GM23338 (cell line): Measurements from ENCODE around the gene CD180. TPM values are rescaled to one million over a fixed set of nuclear protein-coding genes. Genes with fewer than 3 reads are reported as not detected.

Experiments used
- ATAC-seq: fragments of 200-7000 bp; cut with Tn5 transposase; 3 replicates; pipeline ENCODE4 v1.9.1; 2020
- DNase-seq: peaks from one replicate; pipeline ENCODE4 v3.0.0-alpha.2; 2015; ENCODE audit warnings: low spot score
- H2AFZ ChIP-seq: fragments of 200-600 bp; sonication (generic); 2 replicates; pipeline ENCODE4 v1.8.0; 2016; ENCODE audit warnings: antibody characterized with exemption, mild to moderate bottlenecking, moderate library complexity
- H3F3A ChIP-seq: fragments of 200-600 bp; sonication (generic); replicated peaks from 2 replicates; pipeline ENCODE4 v1.8.0; 2017; ENCODE audit warnings: antibody characterized with exemption, mixed run types, low read depth
- H3K27ac ChIP-seq: fragments of 200-600 bp; sonication (generic); 2 replicates; pipeline ENCODE4 v1.6.1; 2016; ENCODE audit warnings: low read depth
- H3K27me3 ChIP-seq: fragments of 200-600 bp; sonication (generic); 2 replicates; pipeline ENCODE4 v1.8.0; 2016; ENCODE audit warnings: mild to moderate bottlenecking, mixed run types, moderate library complexity; ENCODE audit not compliant: insufficient read depth
- H3K36me3 ChIP-seq: fragments of 200-600 bp; sonication (generic); 2 replicates; pipeline ENCODE4 v1.8.0; 2016; ENCODE audit warnings: mild to moderate bottlenecking; ENCODE audit not compliant: insufficient read depth
- H3K4me1 ChIP-seq: fragments of 200-600 bp; sonication (generic); 2 replicates; pipeline ENCODE4 v1.8.0; 2016; ENCODE audit warnings: mild to moderate bottlenecking, moderate library complexity; ENCODE audit not compliant: insufficient read depth
- H3K4me2 ChIP-seq: fragments of 200-600 bp; sonication (generic); 2 replicates; pipeline ENCODE4 v1.7.1; 2017; ENCODE audit warnings: mixed run types
- H3K4me3 ChIP-seq: fragments of 200-600 bp; sonication (generic); 2 replicates; pipeline ENCODE4 v1.6.1; 2016; ENCODE audit warnings: mixed run types
- H3K79me2 ChIP-seq: fragments of 200-600 bp; sonication (generic); replicated peaks from 2 replicates; pipeline ENCODE4 v1.8.0; 2017; ENCODE audit warnings: mild to moderate bottlenecking; ENCODE audit not compliant: insufficient read depth
- H3K9me2 ChIP-seq: fragments of 200-600 bp; sonication (generic); 2 replicates; pipeline ENCODE4 v1.8.0; 2017; ENCODE audit not compliant: insufficient read depth
- H4K20me1 ChIP-seq: fragments of 200-600 bp; sonication (generic); replicated peaks from 2 replicates; pipeline ENCODE4 v1.8.0; 2017; ENCODE audit warnings: mild to moderate bottlenecking; ENCODE audit not compliant: insufficient read depth
- H3K27ac Mint-ChIP-seq: 2 replicates; pipeline ENCODE4 v1.8.0; 2020; ENCODE audit warnings: inconsistent platforms, mild to moderate bottlenecking, moderate library complexity, mixed read lengths
- H3K27me3 Mint-ChIP-seq: 3 replicates; pipeline ENCODE4 v1.8.0; 2022; ENCODE audit warnings: low read depth, mild to moderate bottlenecking, moderate library complexity, mixed read lengths, inconsistent platforms; ENCODE audit not compliant: insufficient read depth, poor library complexity
- H3K36me3 Mint-ChIP-seq: 3 replicates; pipeline ENCODE4 v1.8.0; 2021; ENCODE audit warnings: low read depth, mild to moderate bottlenecking, inconsistent platforms, moderate library complexity, mixed read lengths
- H3K4me1 Mint-ChIP-seq: 3 replicates; pipeline ENCODE4 v1.8.0; 2020; ENCODE audit warnings: mild to moderate bottlenecking, inconsistent platforms, mixed read lengths
- H3K4me3 Mint-ChIP-seq: 3 replicates; pipeline ENCODE4 v1.8.0; 2021; ENCODE audit warnings: moderate library complexity, mild to moderate bottlenecking, inconsistent platforms, mixed read lengths
- H3K9me3 Mint-ChIP-seq: 3 replicates; pipeline ENCODE4 v1.8.0; 2020; ENCODE audit warnings: moderate library complexity, mild to moderate bottlenecking, inconsistent platforms, mixed read lengths
- CREB1 ChIP-seq: fragments of 250-450 bp; sonication (Bioruptor Pico); IDR thresholded peaks from 2 replicates; pipeline ENCODE4 v1.5.0; 2020; ENCODE audit warnings: low read depth, mild to moderate bottlenecking, moderate library complexity
- CTCF ChIP-seq, 2 experiments: fragments of 200-600 bp in 1 of 2; sonication (generic) in 1 of 2; conservative IDR thresholded peaks; 2 replicates each; pipeline versions ENCODE4 v1.5.1 to v1.6.1; 2016 to 2017; ENCODE audit warnings: antibody characterized with exemption in 2 of 2, low read depth in 2 of 2, mild to moderate bottlenecking in 2 of 2, moderate library complexity in 1 of 2
- ETS1 ChIP-seq: IDR thresholded peaks from 2 replicates; pipeline ENCODE4 v1.6.1; 2016; ENCODE audit warnings: antibody characterized with exemption
- EZH2 ChIP-seq: fragments of 200-600 bp; sonication (generic); IDR thresholded peaks from one replicate; pipeline ENCODE4 v1.8.0; 2017; ENCODE audit warnings: antibody characterized with exemption, mild to moderate bottlenecking, low read depth; ENCODE audit not compliant: unreplicated experiment
- EZH2phosphoT487 ChIP-seq: fragments of 200-600 bp; sonication (generic); IDR thresholded peaks from one replicate; pipeline ENCODE4 v1.8.1; 2018; ENCODE audit warnings: antibody characterized with exemption; ENCODE audit not compliant: unreplicated experiment
- JUNB ChIP-seq: IDR thresholded peaks from one replicate; pipeline ENCODE4 v1.6.1; 2016; ENCODE audit warnings: antibody characterized with exemption; ENCODE audit not compliant: unreplicated experiment
- NANOG ChIP-seq: IDR thresholded peaks from 2 replicates; pipeline ENCODE4 v1.6.1; 2016; ENCODE audit warnings: antibody characterized with exemption, borderline replicate concordance
- POLR2AphosphoS5 ChIP-seq: IDR thresholded peaks from 2 replicates; pipeline ENCODE4 v1.6.1; 2016; ENCODE audit warnings: antibody characterized with exemption, low read depth
- REST ChIP-seq: IDR thresholded peaks from one replicate; pipeline ENCODE4 v1.6.1; 2018; ENCODE audit warnings: antibody characterized with exemption; ENCODE audit not compliant: unreplicated experiment
- STAT1 ChIP-seq: IDR thresholded peaks from one replicate; pipeline ENCODE4 v1.6.1; 2016; ENCODE audit warnings: antibody characterized with exemption; ENCODE audit not compliant: unreplicated experiment
- ZNF114 ChIP-seq: fragments of 250-450 bp; sonication (Bioruptor Pico); IDR thresholded peaks from 2 replicates; pipeline ENCODE4 v1.5.0; 2020; ENCODE audit warnings: mild to moderate bottlenecking, moderate library complexity
- ZNF331 ChIP-seq: fragments of 250-450 bp; sonication (Bioruptor Pico); IDR thresholded peaks from 2 replicates; pipeline ENCODE4 v1.5.0; 2020; ENCODE audit warnings: low read depth, mild to moderate bottlenecking, moderate library complexity
- ZNF462 ChIP-seq: fragments of 250-450 bp; sonication (Bioruptor Pico); IDR thresholded peaks from 2 replicates; pipeline ENCODE4 v1.5.0; 2020; ENCODE audit warnings: mild to moderate bottlenecking, moderate library complexity
- polyA plus RNA-seq: library from polyadenylated mRNA; unstranded; fragments of >200 nt; fragmentation: Nextera tagmentation; extraction: Ambion mirVana; gene quantifications from 2 replicates; pipeline ENCODE4 v1.2.1, GENCODE V29; 2016
- total RNA-seq: library from RNA; depleted of rRNA; stranded (reverse); fragments of >200 nt; shearing (Covaris generic); gene quantifications from 2 replicates; pipeline ENCODE4 v1.2.3, GENCODE V29; 2014

Gene CD180
- total and polyA plus RNA-seq, 2 experiments from 2014 or later, result not detected

- Mint-ChIP-seq H3K36me3 (peaks cover 6% of the 10 kb centered on the region; the same call in 2 of the 3 replicates), H3K4me3 (no peak overlapping the region), H3K9me3 (peaks cover 9% of the 10 kb centered on the region), H3K4me1 (peaks cover 10% of the 10 kb centered on the region), H3K27me3 (peaks cover 5% of the 10 kb centered on the region), H3K27ac (no peak overlapping the region)
- no peaks in the 10 kb centered on the region for H3K79me2 ChIP-seq
- H4K20me1 ChIP-seq, result no peaks in the 10 kb centered on the region
- peak overlapping the region; percentile 84; the same call in 1 of the 2 replicates for H2AFZ ChIP-seq
- no peak for TF ChIP-seq CREB1 (CRISPR knock-in tag)
- no peak for TF ChIP-seq ETS1
- no peak for TF ChIP-seq JUNB
- no peak for TF ChIP-seq REST
- TF ChIP-seq CTCF (conservative IDR thresholded peaks at IDR 0.05; ENCODE audit: low read depth in 2 of 2), result no peak
- TF ChIP-seq NANOG, result no peak
- no peak for TF ChIP-seq STAT1
- TF ChIP-seq ZNF114 (CRISPR knock-in tag), result no peak
- no peak for TF ChIP-seq POLR2AphosphoS5
- TF ChIP-seq EZH2, result no peak
- no peak for TF ChIP-seq ZNF331 (CRISPR knock-in tag)
- TF ChIP-seq ZNF462 (CRISPR knock-in tag), result no peak
- no peak for TF ChIP-seq EZH2phosphoT487
- H3K36me3 ChIP-seq, result no peaks in the 10 kb centered on the region
- DNase-seq (no peak), ATAC-seq (no peak)
- H3K4me2 ChIP-seq, result no peak overlapping the region
- H3K4me1 ChIP-seq, result 0 out of 2 replicates have a peak, but pooled peaks cover 6% of the 10 kb centered on the region
- no peaks in the 10 kb centered on the region for H3K27me3 ChIP-seq
- 0 out of 2 replicates have a peak, but pooled peaks cover 4% of the 10 kb centered on the region for H3K9me2 ChIP-seq
- no peak overlapping the region for H3K4me3 ChIP-seq
- no peak overlapping the region for H3K27ac ChIP-seq
- H3F3A ChIP-seq, result no peaks in the 10 kb centered on the region
Measured at GRCh38 chr5:67192719-67193438, 3.7 kb downstream of the CD180 start.
